ENCODE data around the gene CCKAR. TPM values are rescaled to one million over a fixed set of nuclear protein-coding genes. Genes with fewer than 3 reads are reported as not detected.

Gene CCKAR
- total RNA-seq, 3 donors from 2014 or later: not detected

DNA sequence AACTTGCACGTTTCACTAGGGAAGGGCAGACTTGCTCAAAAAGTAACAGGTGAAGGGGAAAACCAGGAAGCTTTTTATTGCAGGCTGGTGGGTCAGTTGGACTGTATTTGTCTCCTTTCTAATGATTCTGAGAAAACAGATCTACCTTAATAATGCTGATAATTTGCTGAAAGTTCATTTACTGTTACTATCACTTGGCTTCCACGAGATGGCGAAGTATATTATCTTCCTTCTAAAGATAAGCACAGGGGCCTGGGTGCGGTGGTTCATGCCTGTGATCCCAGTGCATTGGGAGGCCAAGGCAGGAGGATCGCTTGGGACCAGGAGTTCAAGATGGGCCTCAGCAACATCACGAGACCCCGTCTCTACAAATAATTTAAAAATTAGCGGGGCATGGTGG lies 16.4 kb downstream of the CCKAR start:
- no peak overlapping the region for H3K4me3 ChIP-seq
- H3K36me3 ChIP-seq: no peaks in the 10 kb centered on the region
- TF ChIP-seq, protein P1, sequence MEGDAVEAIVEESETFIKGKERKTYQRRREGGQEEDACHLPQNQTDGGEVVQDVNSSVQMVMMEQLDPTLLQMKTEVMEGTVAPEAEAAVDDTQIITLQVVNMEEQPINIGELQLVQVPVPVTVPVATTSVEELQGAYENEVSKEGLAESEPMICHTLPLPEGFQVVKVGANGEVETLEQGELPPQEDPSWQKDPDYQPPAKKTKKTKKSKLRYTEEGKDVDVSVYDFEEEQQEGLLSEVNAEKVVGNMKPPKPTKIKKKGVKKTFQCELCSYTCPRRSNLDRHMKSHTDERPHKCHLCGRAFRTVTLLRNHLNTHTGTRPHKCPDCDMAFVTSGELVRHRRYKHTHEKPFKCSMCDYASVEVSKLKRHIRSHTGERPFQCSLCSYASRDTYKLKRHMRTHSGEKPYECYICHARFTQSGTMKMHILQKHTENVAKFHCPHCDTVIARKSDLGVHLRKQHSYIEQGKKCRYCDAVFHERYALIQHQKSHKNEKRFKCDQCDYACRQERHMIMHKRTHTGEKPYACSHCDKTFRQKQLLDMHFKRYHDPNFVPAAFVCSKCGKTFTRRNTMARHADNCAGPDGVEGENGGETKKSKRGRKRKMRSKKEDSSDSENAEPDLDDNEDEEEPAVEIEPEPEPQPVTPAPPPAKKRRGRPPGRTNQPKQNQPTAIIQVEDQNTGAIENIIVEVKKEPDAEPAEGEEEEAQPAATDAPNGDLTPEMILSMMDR (IDR thresholded peaks at IDR 0.05): no peak
- TF ChIP-seq POLR2A (IDR thresholded peaks at IDR 0.05): no peak
- no peak for TF ChIP-seq POLR2AphosphoS5 (IDR thresholded peaks at IDR 0.05)
- DNase-seq (ENCODE audit: low spot score in 2 of 2): no peak
- no peaks in the 10 kb centered on the region for H3K27me3 ChIP-seq
- no peak overlapping the region for H3K27ac ChIP-seq
- intact Hi-C loops (cut with DNase I; ENCODE audit: low total_unique reads): no loop called here
- no peaks in the 10 kb centered on the region for H3K4me1 ChIP-seq
- H3K9me3 ChIP-seq: no peaks in the 10 kb centered on the region

DNA sequence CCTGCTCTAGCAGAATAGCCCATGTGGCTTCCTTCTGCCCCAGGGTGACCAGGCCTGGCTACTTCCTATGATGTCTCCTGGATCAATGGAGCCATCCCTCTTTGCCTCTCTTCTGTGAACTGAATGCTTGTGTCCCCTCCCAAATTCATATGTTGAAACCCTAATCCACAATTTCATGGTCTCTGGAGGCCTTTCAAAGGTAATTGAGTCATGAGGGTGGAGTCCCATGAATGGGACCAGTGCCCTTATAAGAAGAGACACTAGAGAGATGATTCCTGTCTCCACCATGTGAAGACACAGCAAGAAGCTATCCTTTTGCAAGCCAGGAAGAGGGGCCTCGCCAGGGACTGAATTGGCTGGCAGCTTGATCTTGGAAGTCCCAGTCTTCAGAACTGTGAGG lies 18.4 kb downstream of the CCKAR start:
- no peaks in the 10 kb centered on the region for H3K36me3 ChIP-seq
- intact Hi-C loops (cut with DNase I; ENCODE audit: low total_unique reads): no loop called here
- H3K4me1 ChIP-seq: no peaks in the 10 kb centered on the region
- no peak overlapping the region for H3K4me3 ChIP-seq
- no peaks in the 10 kb centered on the region for H3K27me3 ChIP-seq
- no peaks in the 10 kb centered on the region for H3K9me3 ChIP-seq
- no peak overlapping the region for H3K27ac ChIP-seq
- DNase-seq (ENCODE audit: low spot score in 2 of 2): no peak
- TF ChIP-seq POLR2AphosphoS5 (IDR thresholded peaks at IDR 0.05) (no peak), POLR2A (IDR thresholded peaks at IDR 0.05) (no peak)
- TF ChIP-seq, protein P1 (IDR thresholded peaks at IDR 0.05): no peak

DNA sequence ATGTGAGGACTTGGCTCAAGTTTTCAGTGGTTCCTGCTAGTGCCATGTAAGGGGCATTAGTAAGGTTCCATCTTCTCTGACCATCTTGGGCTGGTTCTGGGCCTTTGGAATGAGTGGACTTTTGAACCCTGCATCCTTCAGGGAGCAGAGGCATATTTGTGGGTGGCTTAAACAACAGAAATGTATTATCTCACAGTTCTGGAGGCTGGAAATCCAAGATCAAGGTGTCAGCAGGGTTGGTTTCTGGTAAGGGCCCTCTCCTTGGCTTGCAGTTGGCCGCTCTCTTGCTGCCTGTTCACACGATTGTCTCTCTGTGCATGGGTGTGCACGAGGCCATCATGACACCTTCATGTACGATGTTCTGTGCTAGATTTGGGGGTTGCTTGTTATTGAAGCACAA lies 21.3 kb downstream of the CCKAR start:
- TF ChIP-seq POLR2AphosphoS5 (IDR thresholded peaks at IDR 0.05) (no peak), POLR2A (IDR thresholded peaks at IDR 0.05) (no peak)
- TF ChIP-seq, protein P1 (IDR thresholded peaks at IDR 0.05): no peak
- intact Hi-C loops (cut with DNase I; ENCODE audit: low total_unique reads): loop anchor here (5.0 kb wide), 1 partner anchor 743 kb away; no protein-coding TSS in a partner anchor
- Histone ChIP-seq H3K4me3 (no peak overlapping the region), H3K27ac (no peak overlapping the region), H3K4me1 (no peaks in the 10 kb centered on the region), H3K9me3 (no peaks in the 10 kb centered on the region), H3K27me3 (no peaks in the 10 kb centered on the region), H3K36me3 (no peaks in the 10 kb centered on the region)
- DNase-seq (ENCODE audit: low spot score in 2 of 2): no peak

DNA sequence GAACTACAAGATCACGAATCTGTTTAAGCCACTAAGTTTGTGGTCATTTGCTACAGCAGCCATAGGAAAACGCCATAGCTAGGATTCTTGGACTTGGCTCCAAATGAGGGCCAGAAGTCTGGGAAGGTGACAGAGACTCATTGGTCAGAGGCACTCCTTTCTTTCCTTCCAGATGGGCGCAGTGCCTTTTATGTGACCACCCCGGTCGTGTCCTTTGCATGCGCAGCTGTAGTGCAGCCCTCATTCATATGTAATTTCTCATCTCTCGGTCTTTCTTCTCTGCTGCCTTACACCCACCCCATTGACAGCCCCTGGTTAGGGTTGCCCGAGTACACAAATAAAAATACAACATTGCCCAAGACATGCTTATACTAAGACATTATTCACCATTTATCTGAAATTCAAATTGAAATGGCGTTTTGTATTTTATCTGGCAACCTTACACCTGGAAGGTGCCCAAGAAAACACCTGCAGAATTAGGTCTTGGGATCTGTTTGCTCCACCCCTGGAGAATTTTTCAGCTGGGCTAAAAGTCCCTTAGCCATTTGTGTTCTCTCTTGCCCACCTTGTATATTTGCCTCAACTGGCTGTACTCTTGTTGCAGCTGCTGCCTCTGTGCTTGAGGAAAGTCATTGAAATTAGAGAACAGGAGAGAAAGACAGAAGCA lies 21.9 kb downstream of the CCKAR start:
- H3K36me3 ChIP-seq: no peaks in the 10 kb centered on the region
- no peak for TF ChIP-seq POLR2A (IDR thresholded peaks at IDR 0.05)
- H3K27me3 ChIP-seq: no peaks in the 10 kb centered on the region
- H3K4me1 ChIP-seq: no peaks in the 10 kb centered on the region
- intact Hi-C loops (cut with DNase I; ENCODE audit: low total_unique reads): loop anchor here (5.0 kb wide), 1 partner anchor 744 kb away; no protein-coding TSS in a partner anchor
- DNase-seq (ENCODE audit: low spot score in 2 of 2): no peak
- H3K27ac ChIP-seq: no peak overlapping the region
- H3K4me3 ChIP-seq: no peak overlapping the region
- no peaks in the 10 kb centered on the region for H3K9me3 ChIP-seq

DNA sequence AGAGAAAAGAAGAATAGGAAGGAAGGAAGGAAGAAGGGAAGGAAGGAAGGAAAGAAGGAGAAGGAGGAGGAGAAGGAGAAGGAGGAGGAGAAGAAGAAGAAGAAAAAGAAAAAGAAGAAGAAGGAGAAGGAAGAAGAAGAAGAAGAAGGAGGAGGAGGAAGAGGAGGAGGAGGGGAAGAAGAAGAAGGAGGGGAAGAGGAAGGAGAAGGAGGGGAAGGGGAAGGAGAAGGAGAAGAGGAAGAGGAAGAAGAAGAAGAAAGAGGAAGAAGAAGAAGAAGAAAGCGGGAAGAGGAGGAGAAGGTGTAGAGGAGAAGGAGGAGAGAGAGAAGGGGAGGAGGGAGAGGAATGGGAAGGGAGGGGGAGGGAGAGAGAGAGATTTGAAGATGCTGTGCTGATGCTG lies 22.6 kb downstream of the CCKAR start:
- no peaks in the 10 kb centered on the region for H3K4me1 ChIP-seq
- H3K27ac ChIP-seq: no peak overlapping the region
- TF ChIP-seq, protein P1 (IDR thresholded peaks at IDR 0.05): no peak
- no peak for TF ChIP-seq POLR2AphosphoS5 (IDR thresholded peaks at IDR 0.05)
- no peak for TF ChIP-seq POLR2A (IDR thresholded peaks at IDR 0.05)

More for the DNA sequence above, 22.6 kb downstream of the CCKAR start:
- Histone ChIP-seq H3K9me3 (no peaks in the 10 kb centered on the region), H3K27me3 (no peaks in the 10 kb centered on the region), H3K36me3 (no peaks in the 10 kb centered on the region), H3K4me3 (no peak overlapping the region)
- intact Hi-C loops (cut with DNase I; ENCODE audit: low total_unique reads): loop anchor here (5.0 kb wide), 1 partner anchor 745 kb away; no protein-coding TSS in a partner anchor
- DNase-seq (ENCODE audit: low spot score in 2 of 2): no peak

Data from breast epithelium (tissue), 4 donors.